T47D (cell line): ENCODE results near the gene TYW1B.
"Not testable (repeated sequence)": the region's sequence is repeated elsewhere in the genome, so short reads cannot be mapped to it uniquely, and the experiment has no call there.

ENCODE experiments used
- DNase-seq, 2 experiments: peaks; one replicate each; pipeline versions ENCODE4 v3.0.0 to v3.0.0-alpha.2; 2011 to 2012; ENCODE audit warnings: low read depth in 1 of 2, low spot score in 1 of 2
- JUND ChIP-seq: IDR thresholded peaks from 2 replicates; pipeline ENCODE4 v1.6.1; 2012; ENCODE audit warnings: low read depth
- in situ Hi-C: cut with HindIII; loops from 2 replicates; pipeline ENCODE4 v1.10.0; 2016; ENCODE audit warnings: low sequenced_read_pairs, low pct_unique_long_range_greater_than_20kb

TYW1B gene

DNA sequence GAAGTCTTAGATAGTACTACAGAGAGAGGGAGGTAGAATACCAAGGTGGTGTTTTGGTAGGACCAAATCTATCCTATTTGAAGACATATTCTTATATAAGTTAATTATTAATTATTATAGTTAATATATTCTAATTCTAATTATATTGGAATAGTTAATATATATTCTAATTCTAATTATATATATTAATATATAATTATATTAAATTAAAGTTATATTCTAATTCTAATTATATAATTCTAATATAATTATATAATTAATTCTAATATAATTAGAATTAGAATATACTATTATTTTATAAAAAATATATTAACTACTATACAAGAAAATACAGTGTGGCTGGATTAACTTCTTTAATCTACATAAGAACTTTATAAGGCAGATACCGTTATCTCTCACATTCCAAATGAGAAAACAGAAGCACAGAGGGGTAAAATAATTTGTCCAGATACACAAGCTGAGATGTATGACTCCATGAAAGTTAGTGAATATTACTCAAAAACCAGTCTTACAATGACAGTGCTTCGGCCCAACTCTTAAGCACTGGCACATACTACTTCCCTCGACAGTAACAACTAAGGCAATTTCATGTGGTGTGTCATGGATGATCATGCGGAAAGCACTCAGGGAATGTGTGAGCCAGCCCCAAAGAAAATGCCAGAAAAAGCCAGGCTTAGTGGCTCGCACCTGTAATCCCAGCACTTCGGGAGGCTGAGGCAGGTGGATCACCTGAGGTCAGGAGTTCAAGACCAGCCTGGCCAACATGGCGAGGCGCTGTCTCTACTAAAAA, 42.6 kb downstream of the TYW1B start:
- no peak for DNase-seq
- no peak for TF ChIP-seq JUND
- in situ Hi-C loops, result no loop called here

DNA sequence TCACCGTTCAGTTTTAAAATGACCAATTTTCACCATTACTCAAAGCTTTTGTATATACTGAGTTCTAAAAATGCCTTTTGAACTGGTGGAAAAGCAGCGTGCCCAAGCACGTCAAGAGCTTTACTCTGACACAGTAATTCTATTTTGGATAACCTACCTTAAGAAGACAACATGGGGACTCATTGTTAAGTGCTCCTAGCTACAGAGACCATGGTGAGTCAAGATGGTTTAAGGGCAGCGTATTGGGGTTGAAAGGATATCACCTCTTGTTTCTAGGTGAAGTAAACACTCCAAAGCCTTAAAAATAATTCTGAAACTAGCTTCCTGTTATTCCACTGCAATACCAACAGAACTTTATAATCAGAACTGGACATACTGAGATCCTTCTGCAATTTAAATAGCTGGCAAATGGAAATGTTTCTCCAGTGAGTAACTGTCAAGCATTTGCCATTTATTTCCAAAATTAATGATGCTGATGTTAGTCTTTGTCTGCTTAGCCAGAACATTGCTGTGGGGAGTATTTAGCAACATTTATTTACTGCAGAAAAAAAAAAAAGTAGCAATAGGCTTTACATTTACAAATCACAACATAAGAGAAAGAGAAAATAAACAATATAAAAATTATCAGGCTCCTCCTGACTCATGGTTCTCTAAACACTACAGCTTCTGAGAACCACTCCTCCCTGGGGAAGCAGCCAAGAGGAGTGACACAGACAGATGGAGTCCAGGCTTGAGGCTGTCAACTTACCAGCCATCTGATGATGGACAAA, 44.2 kb downstream of the TYW1B start:
- in situ Hi-C loops, result not testable (repeated sequence)
- peak in 1 of 2 experiments; percentile 25 for DNase-seq

DNA sequence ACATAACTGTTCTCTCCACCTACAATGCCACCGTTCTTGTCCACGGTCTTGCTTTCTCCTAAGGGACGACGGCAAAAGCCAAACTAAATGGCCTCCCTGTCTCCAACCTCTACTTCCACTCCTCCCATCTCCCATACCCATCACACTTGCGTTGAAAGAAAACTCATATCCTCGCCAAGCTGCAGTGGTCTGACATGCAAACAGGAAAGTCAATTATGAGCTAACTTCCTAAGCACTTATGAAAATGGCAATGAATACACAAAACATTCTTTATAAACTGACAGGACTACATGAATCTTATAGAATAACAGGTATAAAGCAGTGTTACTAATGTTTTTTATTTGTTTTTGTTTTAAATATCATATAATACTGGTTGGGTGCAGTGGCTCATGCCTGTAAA, 46.4 kb downstream of the TYW1B start:
- no peak for DNase-seq
- no peak for TF ChIP-seq JUND
- in situ Hi-C loops, result no loop called here

DNA sequence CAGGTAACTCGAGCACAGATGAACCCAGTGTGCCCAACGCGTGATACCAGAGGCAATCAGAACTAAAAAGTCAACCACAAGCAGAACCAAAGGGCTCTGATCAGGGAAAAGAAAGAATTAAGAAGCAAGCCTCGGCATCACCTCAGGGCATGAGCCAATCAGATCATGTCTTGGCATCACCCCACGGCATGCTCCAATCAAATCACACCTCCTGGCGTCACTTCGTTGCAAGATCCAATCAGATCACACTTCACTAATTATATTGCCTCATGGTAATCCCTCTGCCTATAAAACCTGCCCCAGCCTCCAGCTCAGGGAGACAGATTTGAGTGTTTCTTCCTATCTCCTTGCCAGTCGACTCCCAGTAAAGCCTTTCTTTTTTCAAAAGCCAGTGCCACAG, 46.8 kb downstream of the TYW1B start:
- in situ Hi-C loops, result no loop called here
- no peak for DNase-seq
- TF ChIP-seq JUND, result no peak

DNA sequence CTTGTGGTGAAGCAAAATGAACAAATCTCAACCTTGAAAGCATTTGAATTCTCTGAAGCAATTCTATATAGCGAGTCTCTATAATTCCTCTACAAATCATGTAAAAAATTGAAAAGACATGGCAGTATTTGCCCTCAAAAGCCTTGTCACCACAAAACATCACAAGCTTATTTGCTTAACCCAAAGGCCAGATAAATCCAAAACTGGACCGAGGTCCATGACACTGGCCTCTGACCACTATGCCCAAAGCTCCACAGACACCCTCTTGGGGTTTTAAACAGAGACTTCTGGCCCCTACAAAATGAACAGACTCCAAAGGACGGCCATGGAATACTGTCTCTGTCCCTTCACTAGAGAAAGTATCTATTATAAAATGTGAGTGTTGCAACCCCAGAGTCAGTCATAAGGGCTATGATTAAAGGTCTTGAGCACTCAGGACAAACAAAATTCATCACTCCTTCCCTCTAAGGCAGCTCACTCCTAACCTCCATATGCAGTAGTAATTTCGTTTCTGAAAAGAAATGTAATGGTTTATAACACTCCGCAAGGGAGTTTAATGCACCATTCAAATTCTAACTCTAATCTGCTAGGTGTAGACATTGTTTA, 47.6 kb downstream of the TYW1B start:
- DNase-seq, in situ Hi-C loops: not testable (repeated sequence)

DNA sequence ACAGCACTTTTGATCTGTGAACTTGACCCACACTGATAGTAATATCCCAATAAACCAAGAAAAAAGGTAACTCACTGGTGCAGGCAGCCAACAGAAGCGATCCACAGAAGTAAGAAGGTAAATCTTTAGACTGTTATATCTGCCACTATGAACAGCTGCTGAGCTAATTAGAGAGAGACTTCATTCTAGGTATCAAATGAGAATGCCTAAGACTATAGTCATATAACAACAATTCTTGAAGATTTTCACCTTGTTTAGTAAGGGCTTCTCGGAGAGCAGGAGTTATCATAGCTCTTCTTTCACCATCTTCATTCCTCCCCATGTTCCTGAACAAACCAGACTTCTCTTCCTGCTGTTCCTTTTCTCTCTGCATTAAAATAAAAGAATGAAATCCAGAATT, 50.8 kb downstream of the TYW1B start:
- in situ Hi-C loops, DNase-seq: not testable (repeated sequence)

DNA sequence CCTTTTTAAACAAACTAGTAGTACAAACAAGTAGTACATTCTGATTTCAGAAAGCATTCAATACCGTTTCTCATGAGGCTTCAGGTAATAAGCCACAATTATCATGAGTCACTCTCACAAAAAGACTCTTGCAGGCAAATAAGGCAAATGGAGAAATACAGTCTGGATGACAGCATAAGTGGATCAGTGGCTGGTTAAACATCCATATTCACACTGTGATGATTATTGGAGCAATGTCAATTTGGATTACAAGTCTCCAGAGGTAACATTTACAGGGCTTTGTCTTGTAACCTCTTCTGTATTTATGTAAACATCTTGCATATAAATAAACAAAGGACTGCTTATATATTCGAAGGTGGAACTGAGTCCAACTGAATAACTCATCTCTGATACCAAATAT, 55.4 kb downstream of the TYW1B start:
- DNase-seq, in situ Hi-C loops: not testable (repeated sequence)

DNA sequence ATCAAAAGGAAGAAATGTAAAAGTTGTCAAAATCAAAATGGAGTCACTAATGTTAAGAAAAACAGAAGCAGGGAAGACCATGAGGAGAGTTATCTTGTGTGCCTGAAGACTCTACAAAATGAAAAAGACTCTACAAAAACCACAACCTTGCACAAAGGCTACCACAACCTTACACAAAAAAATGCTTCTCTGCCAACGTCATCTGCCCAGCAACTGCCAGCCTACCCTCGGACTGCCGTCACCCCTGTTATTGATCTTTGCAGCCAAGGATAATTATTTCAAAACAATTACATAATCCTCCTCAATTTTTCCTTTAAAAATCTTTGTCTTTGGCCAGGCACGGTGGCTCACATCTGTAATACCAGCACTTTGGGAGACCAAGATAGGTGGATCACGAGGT, 61.0 kb downstream of the TYW1B start:
- in situ Hi-C loops, DNase-seq: not testable (repeated sequence)

DNA sequence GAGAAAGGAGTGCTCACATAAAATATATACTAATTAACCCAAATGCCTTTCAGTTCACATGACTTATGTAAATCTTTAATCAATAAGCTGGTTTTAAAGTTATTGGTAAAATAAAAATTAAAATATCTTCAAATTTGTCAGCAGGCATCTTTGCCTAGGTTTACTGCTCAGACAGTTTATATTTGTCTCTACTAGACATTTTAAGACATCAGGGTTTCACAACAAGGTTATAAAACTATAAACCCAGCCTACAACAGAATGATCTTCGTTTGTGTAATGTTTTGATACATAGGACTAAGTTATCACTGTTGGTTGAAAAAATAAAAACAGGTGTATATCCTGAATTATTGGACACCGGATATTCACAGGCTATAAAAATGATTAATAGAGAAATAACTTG, 67.4 kb downstream of the TYW1B start:
- DNase-seq, result no peak
- no peak for TF ChIP-seq JUND
- in situ Hi-C loops, result no loop called here

DNA sequence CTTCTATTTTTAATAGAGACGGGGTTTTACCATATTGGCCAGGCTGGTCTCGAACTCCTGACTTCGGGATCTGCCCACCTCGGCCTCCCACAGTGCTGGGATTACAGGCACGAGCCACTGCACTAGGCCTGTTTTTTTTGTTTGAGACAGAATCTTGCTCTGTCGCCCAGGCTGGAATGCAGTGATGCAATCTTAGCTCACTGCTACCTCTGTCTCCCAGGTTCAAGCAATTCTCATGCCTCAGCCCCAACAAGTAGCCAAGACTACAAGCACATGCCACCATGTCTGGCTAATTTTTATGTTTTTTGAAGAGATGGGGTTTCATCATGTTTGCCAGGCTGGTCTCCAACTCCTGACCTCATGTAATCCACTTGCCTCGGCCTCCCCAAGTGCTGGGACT, 73.7 kb downstream of the TYW1B start:
- DNase-seq, result peak in 1 of 2 experiments; percentile 46
- no peak for TF ChIP-seq JUND
- in situ Hi-C loops, result no loop called here

DNA sequence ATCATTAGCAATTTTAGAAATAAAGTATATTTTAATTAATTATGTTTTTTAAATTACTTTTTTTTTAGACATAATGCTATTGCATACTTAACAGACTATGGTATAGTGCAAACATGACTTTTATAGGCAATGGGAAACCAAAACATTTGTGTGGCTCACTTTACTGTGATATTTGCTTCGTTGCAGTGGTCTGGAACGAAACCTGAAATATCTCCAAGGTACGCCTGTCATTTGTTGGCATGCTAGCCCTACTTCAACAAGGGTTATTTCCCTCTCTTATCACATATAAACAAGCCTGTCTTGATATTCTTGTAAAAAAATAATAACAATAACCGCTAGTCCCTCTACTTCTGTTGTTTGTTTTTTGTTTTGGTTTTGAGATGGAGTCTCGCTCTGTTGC, 74.2 kb downstream of the TYW1B start:
- no peak for TF ChIP-seq JUND
- in situ Hi-C loops, result no loop called here
- DNase-seq, result no peak

DNA sequence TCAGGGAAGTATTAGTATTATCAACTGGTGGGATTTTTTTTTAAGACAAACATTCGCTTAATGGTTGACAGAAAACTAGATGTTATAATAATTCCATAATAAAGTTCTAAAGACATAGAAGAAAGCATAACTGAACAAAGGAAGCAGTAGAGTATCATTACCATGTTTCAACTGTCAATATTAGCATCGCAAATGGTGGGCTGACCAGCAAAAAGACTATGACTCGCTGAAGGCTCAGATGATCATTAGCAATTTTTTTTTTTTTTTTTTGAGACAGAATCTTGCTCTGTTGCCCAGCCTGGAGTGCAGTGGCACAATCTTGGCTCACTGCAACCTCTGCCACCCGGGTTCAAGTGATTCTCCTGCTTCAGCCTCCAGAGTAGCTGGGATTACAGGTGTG, 74.8 kb downstream of the TYW1B start:
- DNase-seq, in situ Hi-C loops: not testable (repeated sequence)

DNA sequence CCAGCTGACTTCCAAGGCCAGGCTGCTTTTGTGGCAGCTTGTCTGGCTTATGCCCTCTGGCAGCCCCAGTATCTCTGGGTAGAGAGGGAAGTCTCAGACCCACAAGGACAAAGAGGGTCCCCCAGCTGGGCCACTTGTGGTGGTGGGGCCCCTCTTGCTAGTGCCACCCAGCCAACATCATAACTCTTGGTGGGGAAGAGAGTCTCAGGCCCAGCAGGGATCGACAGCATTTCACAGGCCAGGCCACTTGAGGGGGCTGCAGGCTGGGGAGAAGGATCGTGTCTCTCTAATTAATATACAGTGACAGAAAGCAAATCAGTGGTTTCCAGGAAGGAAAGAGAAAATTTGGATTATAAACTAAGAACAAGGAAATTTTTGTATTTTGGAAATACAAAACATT, 76.0 kb downstream of the TYW1B start:
- in situ Hi-C loops, result no loop called here
- DNase-seq, result peak in 1 of 2 experiments; percentile 5
- no peak for TF ChIP-seq JUND

DNA sequence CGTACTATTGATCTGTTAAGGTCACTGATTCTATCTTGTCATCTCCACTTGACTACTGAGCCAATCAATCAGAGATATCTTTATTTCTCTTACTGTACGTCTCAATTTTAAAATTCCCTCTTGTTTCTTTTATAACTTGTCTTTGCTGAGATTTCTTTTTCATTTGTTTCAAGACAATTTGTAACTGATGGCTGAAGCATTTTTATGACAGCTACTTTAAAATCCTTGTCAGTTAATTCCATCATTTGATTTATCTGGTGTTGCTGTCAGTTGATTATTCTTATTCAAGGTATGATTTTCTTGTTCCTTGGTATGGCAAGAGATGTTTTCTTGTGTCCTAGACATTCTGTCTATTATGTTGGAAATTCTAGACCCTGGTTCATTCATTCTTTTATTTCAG, 76.6 kb downstream of the TYW1B start:
- no peak for DNase-seq
- no peak for TF ChIP-seq JUND
- in situ Hi-C loops, result no loop called here

DNA sequence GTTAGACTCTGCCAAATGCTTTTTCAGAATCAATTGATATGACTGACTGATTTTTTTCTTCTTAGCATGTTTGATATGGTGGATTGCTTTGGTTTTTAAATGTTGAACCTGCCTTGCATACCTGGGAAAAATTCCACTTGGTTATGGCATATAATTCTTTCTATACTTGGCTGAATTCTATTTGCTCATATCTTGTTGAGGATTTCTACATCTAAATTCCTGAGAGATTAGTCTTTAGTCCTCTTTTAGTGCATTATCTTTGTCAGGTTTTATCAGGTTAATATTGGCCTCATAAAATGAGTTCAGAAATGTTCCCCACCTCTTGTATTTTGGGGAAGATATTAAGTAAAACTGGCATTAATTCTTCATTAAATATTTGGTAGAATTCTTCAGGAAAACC, 79.4 kb downstream of the TYW1B start:
- in situ Hi-C loops, DNase-seq: not testable (repeated sequence)

DNA sequence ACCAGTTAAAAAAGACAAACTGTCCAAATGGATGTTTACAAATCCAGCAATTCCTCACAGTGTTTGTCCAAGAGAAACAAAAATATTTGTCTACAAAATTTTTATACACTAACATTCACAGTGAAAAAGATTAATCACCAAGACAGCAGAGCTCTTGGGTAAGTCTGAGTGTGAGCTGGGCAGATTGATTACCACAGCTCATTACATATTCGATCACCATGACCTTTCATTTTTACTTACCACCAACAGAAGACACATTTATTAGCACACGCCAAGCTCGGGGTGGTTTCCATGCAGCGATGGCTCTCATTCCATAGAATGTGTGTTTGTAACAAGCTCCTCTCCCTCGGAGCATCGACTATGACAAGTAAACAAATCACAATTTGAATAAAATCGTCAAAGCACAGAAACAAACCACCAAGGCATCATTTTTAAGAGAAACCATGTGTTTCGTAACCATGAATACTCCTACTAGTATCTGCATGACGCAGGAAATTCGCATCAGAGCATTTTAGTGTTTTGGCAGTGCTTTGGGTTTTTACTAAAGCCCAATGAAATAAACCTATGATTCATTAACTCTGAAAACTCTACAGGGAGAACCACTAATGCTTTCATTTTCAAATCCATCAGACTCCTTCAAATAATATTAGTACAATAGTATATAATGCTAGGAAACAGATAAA, 83.6 kb downstream of the TYW1B start:
- DNase-seq, in situ Hi-C loops: not testable (repeated sequence)

DNA sequence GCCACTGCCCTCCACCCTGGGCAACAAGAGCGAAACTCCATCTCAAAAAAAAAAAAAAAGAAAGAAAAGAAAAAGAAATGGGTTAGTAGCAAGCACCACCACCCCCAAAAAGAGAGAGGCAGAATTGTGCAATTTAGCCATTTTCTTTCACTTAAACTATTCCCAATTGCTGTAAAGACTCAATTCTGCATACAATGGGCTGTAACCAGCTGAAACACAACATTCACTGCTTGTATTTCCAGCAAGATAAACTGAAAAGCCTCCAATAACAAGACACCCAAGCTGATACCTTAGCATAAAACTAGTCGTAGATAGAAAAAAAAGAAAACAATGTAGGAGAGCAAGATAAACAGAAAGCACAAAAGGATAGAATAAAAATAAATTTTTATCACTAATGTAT, 84.2 kb downstream of the TYW1B start:
- DNase-seq, in situ Hi-C loops: not testable (repeated sequence)

DNA sequence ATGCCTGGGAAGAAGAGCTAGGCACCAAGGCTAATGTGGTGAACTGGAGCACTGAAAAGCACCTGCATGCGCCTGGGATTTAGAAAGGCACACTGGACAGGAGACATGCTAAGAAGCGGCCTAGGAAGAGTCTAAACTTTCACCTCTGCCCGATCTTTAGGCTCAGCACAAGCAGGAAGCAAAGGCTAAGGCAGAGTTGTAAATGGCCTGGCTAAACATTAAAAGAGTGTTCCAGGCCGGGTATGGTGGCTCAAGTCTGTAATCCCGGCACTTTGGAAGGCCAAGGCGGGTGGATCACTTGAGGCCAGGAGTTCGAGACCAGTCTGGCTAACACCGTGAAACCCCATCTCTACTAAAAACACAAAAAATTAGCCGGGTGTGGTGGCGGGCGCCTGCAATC, 88.3 kb downstream of the TYW1B start:
- in situ Hi-C loops, DNase-seq: not testable (repeated sequence)
